ENCODE measurements around the gene STXBP2.
A peak's percentile ranks its signal among the peaks of the same experiment; 100 is the strongest.

STXBP2 gene

DNA sequence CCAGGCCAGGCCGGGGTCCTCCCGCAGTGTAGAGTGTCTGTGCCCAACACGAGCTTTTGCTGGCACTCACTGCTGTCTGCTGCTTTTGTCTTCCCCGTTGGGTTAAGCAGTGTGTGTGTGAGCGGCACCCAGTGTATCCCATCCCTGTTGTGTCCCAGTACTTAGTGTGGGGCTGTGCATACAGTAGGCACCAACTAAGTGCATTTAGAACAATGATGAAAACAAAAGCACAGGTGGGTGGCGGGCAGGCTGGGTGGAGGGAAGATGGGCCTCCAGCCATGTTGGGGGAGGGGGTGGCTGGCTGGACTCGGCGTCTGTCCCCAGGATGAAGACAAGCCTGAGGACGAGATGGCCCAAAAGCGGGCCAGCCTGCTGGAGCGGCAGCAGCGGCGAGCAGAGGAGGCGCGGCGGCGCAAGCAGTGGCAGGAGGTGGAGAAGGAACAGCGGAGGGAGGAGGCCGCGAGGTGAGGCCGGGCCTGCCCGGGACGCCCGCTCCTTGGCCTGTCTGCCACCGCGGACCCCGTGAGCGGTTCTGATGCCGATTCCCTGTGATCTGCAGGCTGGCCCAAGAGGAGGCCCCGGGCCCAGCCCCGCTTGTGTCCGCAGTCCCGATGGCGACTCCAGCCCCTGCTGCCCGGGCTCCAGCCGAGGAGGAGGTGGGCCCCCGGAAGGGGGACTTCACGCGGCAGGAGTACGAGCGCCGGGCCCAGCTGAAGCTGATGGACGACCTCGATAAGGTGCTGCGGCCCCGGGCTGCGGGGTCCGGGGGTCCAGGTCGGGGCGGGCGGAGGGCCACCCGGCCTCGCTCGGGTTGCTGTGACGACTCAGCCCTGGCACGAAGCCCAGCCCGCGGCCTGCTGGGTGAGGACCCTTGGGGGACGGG, 21.8 kb upstream of the STXBP2 start:
- DNase-seq = no peak

DNA sequence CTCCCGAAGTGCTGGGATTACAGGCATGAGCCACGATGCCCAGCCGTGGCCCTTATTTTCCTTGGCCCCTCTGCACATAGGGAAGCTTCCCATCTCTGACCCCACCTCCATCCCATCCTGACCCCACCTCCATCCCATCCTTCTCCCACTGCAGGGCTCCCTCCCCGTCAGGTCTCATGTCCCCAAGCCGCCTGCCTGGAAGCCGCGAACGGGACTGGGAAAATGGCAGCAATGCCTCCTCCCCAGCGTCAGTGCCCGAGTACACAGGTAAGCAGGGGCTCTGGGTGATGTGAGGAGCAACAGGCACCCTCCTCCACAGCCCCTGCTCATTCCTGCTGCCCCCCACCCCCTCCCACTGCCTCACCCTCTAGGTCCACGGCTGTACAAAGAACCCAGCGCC, 19.7 kb upstream of the STXBP2 start:
- DNase-seq = no peak

DNA sequence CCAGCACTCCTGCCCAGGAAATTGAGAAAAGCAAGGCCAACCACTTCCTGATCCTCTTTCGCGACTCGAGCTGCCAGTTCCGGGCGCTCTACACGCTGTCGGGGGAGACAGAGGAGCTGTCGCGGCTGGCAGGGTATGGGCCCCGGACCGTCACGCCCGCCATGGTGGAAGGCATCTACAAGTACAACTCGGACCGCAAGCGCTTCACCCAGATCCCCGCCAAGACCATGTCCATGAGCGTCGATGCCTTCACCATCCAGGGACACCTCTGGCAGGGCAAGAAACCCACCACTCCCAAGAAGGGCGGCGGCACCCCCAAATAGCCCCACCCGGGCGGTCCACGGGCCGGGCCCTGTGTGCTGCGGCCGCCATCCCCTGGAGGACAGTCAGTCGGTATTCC, 19.2 kb upstream of the STXBP2 start:
- DNase-seq = no peak

DNA sequence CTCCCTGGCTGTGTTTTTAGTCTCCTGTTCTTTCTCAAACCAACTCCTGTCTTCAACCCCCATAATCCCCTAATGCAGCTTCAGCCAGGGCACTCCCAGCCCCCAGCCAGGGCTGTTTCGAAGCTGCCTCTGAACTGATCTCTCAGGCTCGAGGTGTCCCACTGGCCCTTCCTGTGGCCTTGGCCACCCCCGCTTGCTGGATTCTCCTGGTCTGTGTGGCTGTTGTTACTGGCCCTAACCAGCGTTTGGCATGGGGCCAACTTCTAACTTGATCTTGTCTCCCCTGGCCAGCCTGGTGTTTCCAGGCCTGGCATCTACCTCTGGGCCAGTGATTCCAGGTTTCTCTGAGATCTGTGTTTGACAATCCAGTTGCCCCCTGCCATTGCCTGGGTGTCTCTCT, 18.6 kb upstream of the STXBP2 start:
- DNase-seq = no peak

DNA sequence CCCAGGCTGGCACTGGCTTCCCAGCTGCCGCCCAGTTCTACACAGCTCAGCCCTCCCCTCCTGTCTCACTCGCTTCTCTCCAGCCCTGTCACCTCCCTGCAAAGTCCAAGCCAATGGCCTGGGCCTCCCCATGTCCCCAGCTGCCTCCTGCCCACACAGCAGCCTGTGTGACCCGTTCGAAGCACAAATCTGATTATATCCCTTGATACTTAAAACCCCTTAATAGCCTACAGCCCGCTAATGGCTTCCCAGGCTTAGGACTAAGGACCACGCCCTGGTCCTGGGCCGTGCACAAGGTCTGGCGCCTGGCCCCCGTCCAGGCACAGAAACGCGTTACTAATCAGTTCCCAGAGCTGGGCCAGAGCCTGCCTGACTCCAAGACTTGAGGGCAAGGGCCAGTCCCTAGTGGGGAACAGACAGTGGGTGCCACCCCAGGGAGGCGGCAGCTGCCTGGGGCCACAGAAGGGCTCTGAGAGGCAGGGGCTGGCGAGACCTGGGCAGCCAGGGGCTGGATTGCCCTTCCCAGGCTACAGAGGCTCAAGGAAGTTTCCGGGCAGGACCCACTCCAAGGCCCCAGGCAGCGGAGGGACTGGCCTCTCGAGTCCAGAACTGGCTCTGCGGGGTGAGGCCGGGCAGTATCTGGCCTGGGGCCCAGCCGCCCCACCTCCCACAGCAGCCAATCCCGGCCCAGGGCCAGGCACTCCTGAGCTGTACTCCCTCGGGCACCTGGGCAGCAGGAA, 18.0 kb upstream of the STXBP2 start:
- no peak for DNase-seq

DNA sequence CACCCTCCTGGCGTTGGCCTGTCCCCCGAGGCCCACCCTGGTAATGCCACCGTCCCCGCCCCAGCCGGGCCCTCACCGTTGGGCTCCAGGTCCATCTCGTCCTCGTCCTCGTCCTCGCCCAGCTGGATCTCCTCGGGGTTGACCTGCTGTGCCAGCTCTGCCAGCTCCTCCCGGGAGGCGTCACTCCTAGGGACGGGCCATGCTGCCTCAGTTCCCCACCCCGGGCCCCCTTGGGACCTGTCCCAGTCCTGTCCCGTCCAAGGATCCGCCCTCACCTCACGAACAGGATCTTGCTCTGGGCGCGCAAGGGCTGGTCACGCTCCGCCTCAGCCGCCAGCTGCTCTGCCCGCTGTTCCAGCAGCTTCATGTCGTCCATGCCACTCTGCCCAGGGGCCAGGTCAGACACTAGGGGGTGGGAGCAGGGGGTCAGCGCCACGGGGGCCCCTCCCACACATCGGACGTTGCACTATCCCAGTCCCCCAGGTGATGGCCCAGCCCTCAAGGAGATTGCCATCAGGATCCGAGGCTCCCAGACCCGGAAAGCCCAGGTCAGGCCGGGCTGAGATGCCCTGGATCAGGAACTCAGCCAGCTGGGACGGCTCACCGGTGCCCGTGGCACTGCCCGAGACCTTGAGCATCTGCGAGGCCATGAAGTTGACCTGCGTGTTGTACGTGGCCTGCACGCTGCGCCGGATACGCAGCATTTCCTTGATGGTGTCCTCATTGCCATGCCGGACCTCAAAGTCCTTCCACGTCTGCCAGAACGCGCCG, 17.1 kb upstream of the STXBP2 start:
- no peak for DNase-seq

DNA sequence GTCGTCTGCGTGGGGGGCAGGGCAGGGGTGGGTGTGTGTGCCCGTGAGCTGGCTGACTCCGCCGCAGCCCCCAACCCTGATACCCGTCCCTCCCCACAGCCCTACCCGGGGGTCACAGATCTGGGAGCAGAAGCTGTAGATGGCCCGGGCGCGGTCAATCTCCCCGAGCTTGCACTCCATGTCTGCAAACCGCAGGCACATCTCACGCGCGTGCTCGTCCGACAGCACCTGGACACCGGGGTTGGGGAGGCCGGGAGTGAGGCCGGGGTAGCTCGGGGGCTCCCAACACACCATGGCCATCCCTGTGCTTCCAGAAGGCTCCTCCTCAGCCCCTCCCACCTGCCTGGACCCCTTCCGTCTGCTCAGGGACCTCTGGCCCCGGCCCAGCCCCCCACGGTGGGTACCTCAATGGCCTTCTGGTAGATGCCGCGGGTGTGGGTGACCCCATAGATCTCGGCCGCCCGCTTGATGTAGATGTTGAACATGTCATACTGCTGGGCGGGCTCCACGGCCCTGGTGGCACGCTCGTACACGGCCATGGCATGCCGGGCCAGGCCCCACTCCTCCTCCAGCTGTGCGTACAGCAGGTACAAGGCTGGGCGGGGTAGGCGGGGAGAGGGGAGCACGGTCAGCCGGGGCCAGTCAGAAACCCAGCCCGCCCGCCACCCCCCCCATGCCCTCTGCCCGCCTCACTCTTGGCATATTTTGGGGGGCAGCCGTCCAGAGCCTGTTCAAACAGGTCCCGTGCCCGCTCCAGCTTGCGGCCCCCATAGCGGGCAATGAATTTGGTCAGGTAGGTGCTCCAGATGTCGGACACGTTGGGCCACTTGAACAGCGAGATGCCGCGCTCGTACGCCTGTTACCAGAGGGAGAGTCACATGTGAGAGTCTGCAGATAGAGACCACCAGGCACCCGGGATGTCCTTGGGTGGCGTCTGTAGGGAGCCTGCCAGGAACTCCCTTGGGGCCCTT, 16.2 kb upstream of the STXBP2 start:
- DNase-seq = no peak

DNA sequence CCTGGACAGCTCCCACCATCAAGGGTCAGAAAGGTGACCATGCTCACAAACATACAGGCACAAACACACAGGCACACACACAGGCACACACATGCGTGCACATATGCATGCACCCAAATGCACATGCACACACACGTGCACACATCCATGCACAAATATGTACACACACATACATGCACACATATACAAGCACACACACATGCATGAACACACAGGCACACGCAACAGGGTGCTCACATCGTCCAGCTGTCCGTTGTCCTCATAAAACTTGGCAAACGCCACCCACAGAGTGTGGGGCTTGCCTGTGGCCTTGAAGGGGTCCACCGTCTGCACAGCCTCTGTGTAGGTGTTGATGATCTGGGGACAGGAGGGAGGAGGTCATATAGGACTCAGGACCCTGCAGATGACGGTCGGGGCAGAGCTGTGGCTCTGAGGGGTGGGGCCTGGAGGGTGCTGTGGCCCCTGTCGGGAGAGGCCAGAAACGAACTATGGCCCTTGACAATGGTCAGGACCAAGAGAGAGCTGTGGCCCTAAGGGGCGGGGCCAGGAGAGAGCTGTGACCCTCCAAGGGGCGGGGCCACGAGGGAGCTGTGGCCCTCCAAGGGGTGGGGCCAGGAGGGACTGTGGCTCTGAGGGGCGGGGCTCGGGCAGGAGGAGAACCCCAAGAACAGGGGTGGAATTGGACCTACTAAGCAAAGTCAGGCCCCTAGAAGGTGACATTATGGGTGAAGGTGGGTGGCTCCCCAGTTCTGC, 13.8 kb upstream of the STXBP2 start:
- DNase-seq = no peak

DNA sequence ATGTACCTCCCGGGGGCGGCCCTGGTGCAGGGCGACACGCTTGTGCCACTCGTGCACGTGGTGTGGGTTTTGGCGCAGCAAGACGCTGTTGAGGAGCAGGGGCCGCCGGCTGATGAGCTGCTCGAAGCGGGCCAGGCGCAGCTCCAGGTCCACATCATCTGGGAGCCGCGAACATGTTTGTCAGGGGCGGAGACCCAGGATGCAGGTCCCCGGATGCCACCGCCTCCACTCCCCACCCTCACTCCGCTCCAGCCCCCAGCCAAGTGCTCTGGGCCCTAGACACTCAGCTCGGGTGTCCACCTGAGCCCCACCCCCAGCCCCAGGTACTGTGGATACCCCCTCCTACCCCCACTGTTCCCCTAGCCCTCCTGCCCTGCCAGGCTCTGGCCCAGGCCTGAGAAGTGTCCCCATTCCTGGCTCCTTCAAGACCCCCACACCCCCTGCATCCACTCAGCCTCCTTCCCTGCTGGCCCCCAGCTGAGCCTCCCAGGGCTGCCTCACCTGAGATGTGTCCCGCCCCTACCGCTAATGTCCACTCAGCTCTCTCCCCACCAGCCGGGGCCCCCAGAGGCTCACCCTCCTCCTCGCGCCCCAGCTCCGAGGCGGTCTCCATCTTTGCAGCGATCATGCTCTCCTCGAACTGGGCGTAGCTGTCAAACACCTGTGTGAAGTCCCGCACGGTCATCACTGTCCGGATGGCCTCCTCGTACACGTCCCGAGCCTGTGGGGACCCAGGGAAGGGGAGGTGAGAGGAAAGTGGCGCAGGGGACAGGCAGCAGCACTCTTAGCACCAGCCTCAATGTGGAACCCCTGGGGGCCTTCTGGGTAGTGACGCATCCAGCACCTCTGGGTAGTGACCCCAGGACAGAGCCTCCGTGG, 12.9 kb upstream of the STXBP2 start:
- no peak for DNase-seq

DNA sequence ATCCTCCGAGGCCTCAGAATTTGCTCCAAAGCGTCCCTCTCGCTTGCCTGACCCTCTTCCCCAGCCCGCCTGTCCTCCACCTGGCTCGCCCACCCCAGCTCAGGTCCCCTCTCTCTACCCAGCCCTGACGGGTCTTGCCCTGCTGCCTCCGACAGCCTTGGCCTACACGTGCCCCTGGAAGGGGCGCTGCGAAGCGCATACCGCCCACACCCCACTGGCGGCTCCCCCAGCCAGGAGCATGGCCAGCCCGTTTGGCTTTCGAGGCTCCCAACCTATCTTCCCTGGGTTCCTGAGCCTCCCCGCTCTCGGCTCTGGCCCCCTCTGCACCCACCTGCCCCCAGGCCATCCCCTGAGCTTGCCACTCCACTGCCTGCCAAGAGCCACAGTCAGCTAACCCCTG, 12.1 kb upstream of the STXBP2 start:
- DNase-seq = no peak

DNA sequence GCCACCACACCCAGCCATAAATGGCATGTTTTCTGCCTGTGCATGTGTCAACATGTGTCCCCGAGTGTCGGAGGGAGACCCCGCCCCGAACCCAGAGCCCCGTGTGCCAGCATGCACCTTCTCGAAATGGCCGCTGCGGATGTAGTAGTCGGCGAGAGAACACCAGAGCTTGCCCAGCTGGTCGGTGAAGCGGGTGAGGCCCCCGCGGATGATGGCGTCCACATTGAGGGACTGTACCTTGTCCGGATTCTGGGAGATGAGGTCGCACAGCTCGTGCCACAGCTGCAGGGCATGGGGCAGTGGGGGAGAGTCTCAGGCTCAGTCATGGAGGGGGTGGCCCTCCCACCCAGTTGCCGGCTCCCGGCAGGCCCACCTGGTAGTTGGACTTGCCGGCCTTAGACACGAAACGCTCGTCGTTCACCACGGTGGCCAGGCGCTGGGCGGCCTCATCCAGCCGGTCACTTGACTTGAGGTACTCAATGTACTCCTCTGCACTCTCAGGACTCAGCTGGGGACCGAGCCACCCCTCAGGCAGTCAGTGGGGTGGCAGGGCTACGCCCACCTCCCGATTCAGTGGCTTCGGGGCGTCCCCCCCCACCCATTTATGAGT, 11.0 kb upstream of the STXBP2 start:
- no peak for DNase-seq

DNA sequence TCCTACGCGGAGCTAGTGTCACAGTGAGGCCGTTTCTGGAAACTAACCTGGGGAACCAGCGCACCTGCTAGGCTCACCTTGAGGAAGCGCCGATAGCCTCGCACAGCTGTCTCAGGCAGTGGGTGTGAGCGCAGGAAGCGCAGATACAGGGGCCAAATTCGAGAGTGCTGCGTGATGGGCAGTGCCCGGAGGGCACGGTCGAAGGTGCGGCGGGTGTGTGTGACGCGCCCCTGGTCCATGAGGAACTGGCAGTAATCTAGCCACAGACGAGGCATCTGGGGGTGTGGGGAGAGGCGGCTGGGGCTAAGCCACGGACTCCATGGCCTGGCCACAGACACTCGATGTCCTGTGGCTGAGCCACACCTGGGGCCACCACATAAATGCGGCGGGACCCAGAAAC, 9.7 kb upstream of the STXBP2 start:
- DNase-seq = no peak

DNA sequence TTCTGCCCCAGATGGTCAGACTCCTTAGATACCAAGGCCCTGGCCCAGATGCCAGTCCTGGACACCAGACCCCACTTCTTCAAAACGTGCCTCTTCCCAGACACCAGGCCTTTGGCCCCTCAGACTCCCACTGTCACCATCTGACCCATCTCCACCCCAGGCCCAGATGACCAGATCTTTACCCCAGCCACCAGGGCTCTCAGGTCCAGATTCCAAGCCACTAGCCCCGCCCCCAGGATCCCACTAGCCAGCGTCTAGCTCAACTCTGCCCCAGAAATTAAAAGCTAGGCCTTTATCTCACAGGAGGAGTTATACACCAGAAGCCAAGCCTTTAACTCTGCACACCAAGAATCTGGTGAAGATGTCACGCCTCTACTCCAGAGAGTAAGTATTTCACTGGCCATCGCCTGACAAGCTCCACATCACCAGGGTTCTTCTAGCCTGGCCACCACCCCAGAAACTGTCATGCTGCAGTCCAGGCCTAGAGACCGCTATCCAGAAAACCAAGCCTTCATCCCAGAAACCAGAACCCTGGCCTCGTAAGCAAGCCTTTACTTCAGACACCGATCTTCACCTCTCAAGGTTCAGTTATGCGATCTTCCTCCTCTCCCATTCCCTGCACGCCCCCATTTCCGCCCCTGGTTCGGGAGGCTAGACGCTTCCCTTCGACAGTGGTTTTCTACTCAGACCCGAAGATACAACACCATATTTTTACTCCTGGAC, 8.2 kb upstream of the STXBP2 start:
- no peak for DNase-seq

DNA sequence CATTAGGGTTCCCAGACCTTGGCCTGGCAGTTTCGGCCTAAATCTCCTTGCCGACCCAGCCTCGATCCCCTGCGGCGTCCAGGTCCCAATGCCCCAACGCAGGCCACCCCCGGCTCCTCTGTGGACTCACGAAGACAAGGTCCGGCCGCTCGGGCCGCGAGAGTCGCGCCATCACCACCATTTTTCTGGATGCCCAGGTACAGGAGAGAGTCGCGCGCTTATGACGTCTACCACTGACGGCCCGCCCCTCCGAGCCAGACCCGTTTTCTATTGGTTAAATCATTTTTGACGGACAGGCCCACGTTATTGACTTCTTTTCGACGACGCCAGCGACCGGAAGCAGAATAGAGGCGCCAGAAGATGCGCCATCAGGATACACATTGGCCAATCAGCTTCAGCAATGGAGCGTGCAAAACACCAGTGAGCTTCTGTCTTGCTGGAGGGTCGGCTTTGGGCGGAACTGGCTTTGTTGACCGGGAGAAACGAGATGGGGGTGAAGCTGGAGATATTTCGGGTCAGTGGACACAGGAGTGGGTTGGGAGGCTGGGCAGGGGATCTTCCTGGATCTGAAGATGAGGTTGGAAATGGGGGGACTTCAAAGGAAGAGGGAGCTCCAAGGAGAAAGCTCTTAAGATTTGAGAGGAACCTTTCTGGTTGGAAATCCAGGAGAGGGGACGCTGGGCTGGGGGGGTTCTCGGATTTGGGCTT, 7.4 kb upstream of the STXBP2 start, which contains the start of the genes PET100 and XAB2:
Gene PET100 (plus strand): TSS at position 447 of the 708 bp plus-strand sequence. CDS start 41 bp downstream, at position 488.
Gene XAB2 (minus strand): TSS at position 199 of the 708 bp plus-strand sequence. CDS start 18 bp downstream, at position 181.
- DNase-seq = peak; percentile 92

DNA sequence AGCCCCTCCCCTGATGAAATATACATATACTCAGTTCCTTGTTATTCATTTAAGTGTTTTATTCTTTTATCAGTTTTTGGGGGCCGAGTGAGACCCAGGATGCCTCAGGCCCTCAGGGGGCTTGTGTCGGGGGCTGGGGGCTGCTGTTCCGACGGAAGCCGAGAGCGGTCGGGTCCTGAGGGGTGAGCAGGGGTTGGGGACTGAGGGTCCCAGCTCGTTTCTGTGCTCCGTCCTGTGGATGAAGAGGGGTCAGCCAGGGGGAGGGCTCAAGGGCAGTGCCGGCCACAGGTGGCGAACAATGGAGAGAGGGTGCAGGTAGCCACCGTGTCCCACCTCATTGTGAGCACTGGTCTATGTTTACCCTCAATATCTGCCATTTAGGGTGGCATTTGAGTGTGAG, 5.3 kb upstream of the STXBP2 start:
- no peak for DNase-seq

DNA sequence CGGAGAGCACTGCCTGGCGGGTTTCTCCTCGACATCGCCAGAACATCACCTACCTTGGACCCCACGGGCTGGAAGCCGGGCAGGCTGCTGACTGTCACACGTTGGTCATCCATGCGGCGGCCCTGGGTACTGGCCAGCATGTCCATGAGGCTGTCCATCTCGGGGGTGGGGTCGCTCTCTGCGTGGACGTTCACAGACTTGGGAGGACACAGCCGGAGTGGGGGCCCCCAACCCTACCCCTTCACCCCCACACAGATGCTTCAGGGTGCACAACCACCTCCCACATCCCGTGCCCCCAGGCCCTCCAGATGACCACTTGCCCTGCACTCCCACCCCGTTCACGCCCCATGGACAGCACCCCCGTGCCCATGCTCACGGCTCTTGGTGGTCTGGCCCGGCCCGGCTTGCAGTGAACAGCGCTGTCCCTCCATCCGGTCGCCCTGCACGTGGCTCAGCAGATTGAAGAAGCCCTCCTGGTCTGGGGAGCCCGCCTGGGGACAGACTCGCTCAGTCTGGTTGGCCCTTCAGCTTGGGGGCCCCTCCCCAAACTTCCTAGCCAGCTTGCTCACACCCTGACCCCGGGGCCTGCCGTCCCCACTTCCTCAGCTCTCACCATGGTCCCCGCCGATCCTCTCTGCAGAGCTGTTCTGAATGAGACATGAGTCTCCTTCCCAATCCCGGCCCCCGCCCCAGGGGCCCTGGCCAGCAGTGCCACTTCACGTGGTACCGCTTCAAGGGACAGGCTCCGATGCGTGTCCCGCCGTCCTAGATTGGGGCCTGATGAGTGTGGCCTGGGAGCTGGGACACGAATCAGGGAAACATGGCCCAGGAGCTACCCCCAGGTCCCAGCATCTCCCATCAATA, 4.3 kb upstream of the STXBP2 start:
- no peak for DNase-seq

DNA sequence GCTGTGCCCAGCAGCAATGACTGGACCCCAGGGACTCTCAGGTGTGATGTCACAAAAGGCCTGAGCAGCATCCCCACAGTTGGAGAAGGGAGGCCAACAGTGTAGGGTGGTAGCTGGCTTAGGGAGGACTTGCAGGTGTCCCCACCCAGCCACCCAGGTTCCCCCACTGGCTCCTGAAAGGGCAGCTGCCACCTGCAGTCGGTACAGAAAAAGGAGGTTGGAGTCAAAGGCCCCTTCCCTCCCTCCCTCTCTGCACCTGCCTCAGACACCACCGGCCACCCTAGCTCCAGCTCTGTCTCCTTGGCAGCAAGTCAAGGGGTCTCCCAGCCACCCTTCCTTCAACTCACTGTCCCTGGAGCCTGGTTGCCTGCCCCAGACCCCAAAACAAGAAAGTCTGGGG, 3.2 kb upstream of the STXBP2 start, which contains the start of gene PCP2:
Gene PCP2 (minus strand): TSS at position 22 of the 400 bp plus-strand sequence. CDS start 262 bp downstream, outside the sequence.
- no peak for DNase-seq

Measured in stimulated activated CD4-positive, alpha-beta T cell treated with anti-CD3 and anti-CD28 coated beads, Interleukin-2, amount 100 ng/mL, for 24 hours (primary cell).